Keratinocyte (primary cell): ENCODE results near the gene ATP8A1. TPM values are rescaled to one million over a fixed set of nuclear protein-coding genes. Genes with fewer than 3 reads are reported as not detected.

ENCODE experiments used
- DNase-seq: peaks from one replicate; pipeline ENCODE4 v3.0.0-alpha.2; 2011; ENCODE audit warnings: low read depth, missing footprints, low spot score
- FAIRE-seq: peaks from 2 replicates; lab custom pipeline; 2011; peaks lifted over from hg19 to GRCh38; lab: Jason Lieb, UNC
- H2AFZ ChIP-seq: 2 replicates; pipeline ENCODE4 v1.6.0; 2012; ENCODE audit warnings: low read length, control low read depth, inconsistent platforms; ENCODE audit not compliant: control insufficient read depth
- H3K27ac ChIP-seq: 2 replicates; pipeline ENCODE4 v1.5.1; 2011; ENCODE audit warnings: low read length; ENCODE audit not compliant: control insufficient read depth, insufficient read depth
- H3K27me3 ChIP-seq: 3 replicates; pipeline ENCODE4 v1.6.0; 2011; ENCODE audit warnings: low read length; ENCODE audit not compliant: control insufficient read depth, insufficient read depth; ENCODE audit errors: extremely low read depth
- H3K36me3 ChIP-seq, 2 experiments: 2 replicates in 1 of 2; 3 replicates in 1 of 2; pipeline ENCODE4 v1.5.1; 2011; ENCODE audit warnings: low read length in 2 of 2, mild to moderate bottlenecking in 1 of 2; ENCODE audit not compliant: control insufficient read depth in 2 of 2, insufficient read depth in 2 of 2; ENCODE audit errors: extremely low read depth in 1 of 2
- H3K4me1 ChIP-seq: 3 replicates; pipeline ENCODE4 v1.5.1; 2011; ENCODE audit warnings: low read length; ENCODE audit not compliant: control insufficient read depth, insufficient read depth; ENCODE audit errors: extremely low read depth
- H3K4me2 ChIP-seq: 3 replicates; pipeline ENCODE4 v1.6.0; 2011; ENCODE audit warnings: low read depth, low read length; ENCODE audit not compliant: control insufficient read depth, insufficient read depth; ENCODE audit errors: extremely low read depth
- H3K4me3 ChIP-seq, 3 experiments: fragments of 200-600 bp in 1 of 3; sonication (generic) in 1 of 3; 2 replicates in 2 of 3; 3 replicates in 1 of 3; pipeline ENCODE4 v1.5.1; 2011 to 2016; ENCODE audit warnings: low read length in 3 of 3, mild to moderate bottlenecking in 3 of 3, control low read depth in 2 of 3, inconsistent platforms in 1 of 3, low read depth in 1 of 3, mixed read lengths in 1 of 3, mixed run types in 1 of 3, moderate library complexity in 1 of 3; ENCODE audit not compliant: control insufficient read depth in 2 of 3, insufficient read depth in 2 of 3; ENCODE audit errors: extremely low read depth in 1 of 3
- H3K79me2 ChIP-seq: 2 replicates; pipeline ENCODE4 v1.6.0; 2012; ENCODE audit warnings: low read length; ENCODE audit not compliant: control insufficient read depth, insufficient read depth
- H3K9ac ChIP-seq: 3 replicates; pipeline ENCODE4 v1.6.0; 2011; ENCODE audit warnings: low read length; ENCODE audit not compliant: control insufficient read depth, insufficient read depth; ENCODE audit errors: extremely low read depth
- H3K9me1 ChIP-seq: 3 replicates; pipeline ENCODE4 v1.6.0; 2011; ENCODE audit warnings: low read length; ENCODE audit not compliant: control insufficient read depth, insufficient read depth; ENCODE audit errors: extremely low read depth
- H3K9me3 ChIP-seq: 2 replicates; pipeline ENCODE4 v1.5.1; 2012; ENCODE audit warnings: low read depth, low read length; ENCODE audit not compliant: control insufficient read depth
- H4K20me1 ChIP-seq: 3 replicates; pipeline ENCODE4 v1.6.0; 2011; ENCODE audit warnings: low read length; ENCODE audit not compliant: control insufficient read depth, insufficient read depth; ENCODE audit errors: extremely low read depth
- CTCF ChIP-seq, 3 experiments: IDR thresholded peaks in 1 of 3; conservative IDR thresholded peaks in 1 of 3; optimal IDR thresholded peaks in 1 of 3; 2 replicates in 2 of 3; 3 replicates in 1 of 3; pipeline versions ENCODE3 to v1.5.1; 2011; ENCODE audit warnings: low read length in 3 of 3, mild to moderate bottlenecking in 3 of 3, moderate library complexity in 2 of 3, control low read depth in 1 of 3, inconsistent platforms in 1 of 3; ENCODE audit not compliant: insufficient read depth in 2 of 3; ENCODE audit errors: extremely low read depth in 1 of 3
- EZH2 ChIP-seq: IDR thresholded peaks from one replicate; pipeline ENCODE4 v1.6.1; 2012; ENCODE audit warnings: inconsistent platforms, mild to moderate bottlenecking, low read length, moderate library complexity
- dilution Hi-C: fragments of 300-500 bp; cut with MboI; formaldehyde crosslinking; loops from one replicate; pipeline ENCODE4 v1.7.0; 2020; ENCODE audit warnings: low sequenced_read_pairs; ENCODE audit not compliant: extremely low pct_ligation_motif_present
- polyA plus RNA-seq, 5 experiments: library from polyadenylated mRNA; depleted of rRNA in 3 of 5; stranded (reverse) in 3 of 5; stranded (forward) in 1 of 5; unstranded in 1 of 5; fragments of >200 nt; gene quantifications; 1 replicate in 1 of 5; 2 replicates in 3 of 5; 3 replicates in 1 of 5; pipeline versions ENCODE4 v1.2.1 to v1.2.3, GENCODE V29; 2011 to 2012; ENCODE audit warnings: missing spikeins in 2 of 5, low read depth in 1 of 5, low replicate concordance in 1 of 5

The ATP8A1 gene
- polyA plus RNA-seq, 1 donor (not counting 4 experiments of a cell fraction or from before 2014, with no cell fraction given), result 0.20 TPM

- H3K79me2 ChIP-seq, result no peaks in the 10 kb centered on the region
- no peak overlapping the region for H2AFZ ChIP-seq
- no peak for FAIRE-seq
- H3K4me2 ChIP-seq, result no peak overlapping the region
- no peaks in the 10 kb centered on the region for H3K27me3 ChIP-seq
- no peaks in the 10 kb centered on the region for H3K4me1 ChIP-seq
- no peaks in the 10 kb centered on the region for H3K9me3 ChIP-seq
- no peak for DNase-seq
- no peaks in the 10 kb centered on the region for H3K36me3 ChIP-seq
- no peak for TF ChIP-seq EZH2
- TF ChIP-seq CTCF (optimal IDR thresholded peaks at IDR 0.05 in 1 of 3, IDR thresholded peaks at IDR 0.05 in 1 of 3, conservative IDR thresholded peaks at IDR 0.05 in 1 of 3; ENCODE audit: extremely low read depth in 1 of 3, insufficient read depth in 2 of 3, low read length in 3 of 3), result no peak
- H3K9ac ChIP-seq, result no peak overlapping the region
- no peak overlapping the region for H3K27ac ChIP-seq
- H3K4me3 ChIP-seq, result no peak overlapping the region
- H4K20me1 ChIP-seq, result no peaks in the 10 kb centered on the region
- no peaks in the 10 kb centered on the region for H3K9me1 ChIP-seq
- dilution Hi-C loops, result no loop called here
Observed at GRCh38 chr4:42363614-42364013, 293.3 kb downstream of the ATP8A1 start.

- FAIRE-seq, result no peak
- no peaks in the 10 kb centered on the region for H3K9me3 ChIP-seq
- no peaks in the 10 kb centered on the region for H3K79me2 ChIP-seq
- no peak overlapping the region for H2AFZ ChIP-seq
- H3K9me1 ChIP-seq, result no peaks in the 10 kb centered on the region
- no peak overlapping the region for H3K4me2 ChIP-seq
- TF ChIP-seq CTCF (optimal IDR thresholded peaks at IDR 0.05 in 1 of 3, IDR thresholded peaks at IDR 0.05 in 1 of 3, conservative IDR thresholded peaks at IDR 0.05 in 1 of 3; ENCODE audit: extremely low read depth in 1 of 3, insufficient read depth in 2 of 3, low read length in 3 of 3), result no peak
- H3K4me3 ChIP-seq, result no peak overlapping the region
- no peak overlapping the region for H3K27ac ChIP-seq
- dilution Hi-C loops, result no loop called here
- H4K20me1 ChIP-seq, result no peaks in the 10 kb centered on the region
- no peak for DNase-seq
- H3K27me3 ChIP-seq, result no peaks in the 10 kb centered on the region
- no peaks in the 10 kb centered on the region for H3K36me3 ChIP-seq
- H3K4me1 ChIP-seq, result no peaks in the 10 kb centered on the region
- no peak overlapping the region for H3K9ac ChIP-seq
Observed at GRCh38 chr4:42362591-42362990, 294.3 kb downstream of the ATP8A1 start.
